ENCODE data around the gene ZNF569. TPM values are rescaled to one million over a fixed set of nuclear protein-coding genes. Genes with fewer than 3 reads are reported as not detected.
A peak's percentile ranks its signal among the peaks of the same experiment; 100 is the strongest.
"Not testable (repeated sequence)": the region's sequence is repeated elsewhere in the genome, so short reads cannot be mapped to it uniquely, and the experiment has no call there.

The ZNF569 gene
- total and polyA plus RNA-seq, 2 of the 13 experiments (the other 11 are each of a cell fraction or from before 2014, with no cell fraction given), result 1.4 to 5.7 TPM

DNA sequence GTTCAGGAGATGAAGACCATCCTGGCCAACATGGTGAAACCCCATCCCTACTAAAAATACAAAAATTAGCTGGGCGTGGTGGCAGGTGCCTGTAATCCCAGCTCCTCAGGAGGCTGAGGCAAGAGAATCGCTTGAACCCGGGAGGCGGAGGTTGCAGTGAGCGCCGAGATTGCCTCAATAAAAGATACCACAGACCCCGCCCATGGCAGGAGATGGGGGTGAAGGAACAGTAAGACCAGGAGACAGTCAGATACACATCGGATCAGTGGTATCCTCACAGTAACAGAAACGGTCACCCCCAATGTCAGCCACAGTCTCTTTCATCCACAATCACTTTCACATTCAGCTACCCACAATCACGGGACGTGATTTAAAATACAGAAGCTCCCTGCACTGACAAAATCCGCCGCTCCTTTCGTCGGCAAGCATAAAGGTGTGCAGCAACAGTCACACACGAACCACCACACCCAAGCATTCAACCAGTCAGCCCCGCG lies 96.8 kb downstream of the ZNF569 start:
- Histone ChIP-seq H3K27ac (ENCODE audit: extremely low read length, insufficient read depth, low read length) (peak overlapping the region; percentile 66), H3K4me2 (ENCODE audit: low read depth, low read length) (peak overlapping the region; percentile 72), H3K9ac (ENCODE audit: insufficient read depth, low read depth, low read length) (peak overlapping the region; percentile 75), H2AFZ (ENCODE audit: low read length) (peak overlapping the region; percentile 72), H3K9me3 (ENCODE audit: low read length) (peaks cover 41% of the 10 kb centered on the region), H3K4me3 (replicated peaks in 1 of 3; ENCODE audit: insufficient read depth in 1 of 3, low read depth in 2 of 3, low read length in 3 of 3) (peak overlapping the region; percentile 58 to 80 (median 59); a peak in 5 of 6 replicates)
- DNase-seq (ENCODE audit: low spot score); H4K20me1 ChIP-seq (ENCODE audit: insufficient read depth, low read length); CTCF ChIA-PET (ENCODE audit: low intra/inter-chr PET ratio, low total read pairs); in situ Hi-C loops (cut with HindIII; ENCODE audit: extremely low pct_ligation_motif_present, low pct_unique_long_range_greater_than_20kb); H3K27me3 ChIP-seq (ENCODE audit: control insufficient read depth in 1 of 2, insufficient read depth in 2 of 2, low read length in 2 of 2); FAIRE-seq; H3K79me2 ChIP-seq (ENCODE audit: insufficient read depth, low read length); H3K4me1 ChIP-seq (ENCODE audit: insufficient read depth, low read length); H3K36me3 ChIP-seq (replicated peaks in 1 of 2; ENCODE audit: control insufficient read depth in 1 of 2, insufficient read depth in 2 of 2, low read length in 2 of 2): not testable (repeated sequence)
- intact Hi-C loops (cut with micrococcal nuclease; ENCODE audit: unreplicated experiment), result loop anchor here (2.0 to 5.0 kb wide), 3 partner anchors 54 to 347 kb away; partner anchors contain the start of genes ZNF569, ZNF570 and ZNF607
- TF ChIP-seq, protein P1, sequence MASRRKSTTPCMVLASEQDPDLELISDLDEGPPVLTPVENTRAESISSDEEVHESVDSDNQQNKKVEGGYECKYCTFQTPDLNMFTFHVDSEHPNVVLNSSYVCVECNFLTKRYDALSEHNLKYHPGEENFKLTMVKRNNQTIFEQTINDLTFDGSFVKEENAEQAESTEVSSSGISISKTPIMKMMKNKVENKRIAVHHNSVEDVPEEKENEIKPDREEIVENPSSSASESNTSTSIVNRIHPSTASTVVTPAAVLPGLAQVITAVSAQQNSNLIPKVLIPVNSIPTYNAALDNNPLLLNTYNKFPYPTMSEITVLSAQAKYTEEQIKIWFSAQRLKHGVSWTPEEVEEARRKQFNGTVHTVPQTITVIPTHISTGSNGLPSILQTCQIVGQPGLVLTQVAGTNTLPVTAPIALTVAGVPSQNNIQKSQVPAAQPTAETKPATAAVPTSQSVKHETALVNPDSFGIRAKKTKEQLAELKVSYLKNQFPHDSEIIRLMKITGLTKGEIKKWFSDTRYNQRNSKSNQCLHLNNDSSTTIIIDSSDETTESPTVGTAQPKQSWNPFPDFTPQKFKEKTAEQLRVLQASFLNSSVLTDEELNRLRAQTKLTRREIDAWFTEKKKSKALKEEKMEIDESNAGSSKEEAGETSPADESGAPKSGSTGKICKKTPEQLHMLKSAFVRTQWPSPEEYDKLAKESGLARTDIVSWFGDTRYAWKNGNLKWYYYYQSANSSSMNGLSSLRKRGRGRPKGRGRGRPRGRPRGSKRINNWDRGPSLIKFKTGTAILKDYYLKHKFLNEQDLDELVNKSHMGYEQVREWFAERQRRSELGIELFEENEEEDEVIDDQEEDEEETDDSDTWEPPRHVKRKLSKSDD (CRISPR knock-in tag; IDR thresholded peaks at IDR 0.05; ENCODE audit: low read depth), result peak; percentile 31; the same call in 1 of the 2 replicates
- TF ChIP-seq, protein P2, sequence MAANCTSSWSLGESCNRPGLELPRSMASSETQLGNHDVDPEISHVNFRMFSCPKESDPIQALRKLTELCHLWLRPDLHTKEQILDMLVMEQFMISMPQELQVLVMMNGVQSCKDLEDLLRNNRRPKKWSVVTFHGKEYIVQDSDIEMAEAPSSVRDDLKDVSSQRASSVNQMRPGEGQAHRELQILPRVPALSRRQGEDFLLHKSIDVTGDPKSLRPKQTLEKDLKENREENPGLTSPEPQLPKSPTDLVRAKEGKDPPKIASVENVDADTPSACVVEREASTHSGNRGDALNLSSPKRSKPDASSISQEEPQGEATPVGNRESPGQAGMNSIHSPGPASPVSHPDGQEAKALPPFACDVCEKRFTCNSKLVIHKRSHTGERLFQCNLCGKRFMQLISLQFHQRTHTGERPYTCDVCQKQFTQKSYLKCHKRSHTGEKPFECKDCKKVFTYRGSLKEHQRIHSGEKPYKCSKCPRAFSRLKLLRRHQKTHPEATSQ (CRISPR knock-in tag; IDR thresholded peaks at IDR 0.05; ENCODE audit: borderline replicate concordance), result 0 out of 2 replicates have a peak, but pooled peaks have one; percentile 15
- TF ChIP-seq ZNF572 (CRISPR knock-in tag; IDR thresholded peaks at IDR 0.05) (peak; percentile 75; the same call in 1 of the 2 replicates), GFI1 (CRISPR knock-in tag; IDR thresholded peaks at IDR 0.05; ENCODE audit: borderline replicate concordance) (0 out of 2 replicates have a peak, but pooled peaks have one; percentile 57), BRD4 (CRISPR knock-in tag; IDR thresholded peaks at IDR 0.05) (0 out of 2 replicates have a peak, but pooled peaks have one; percentile 4), ZBTB42 (CRISPR knock-in tag; IDR thresholded peaks at IDR 0.05) (0 out of 2 replicates have a peak, but pooled peaks have one; percentile 42), ZNF543 (CRISPR knock-in tag; IDR thresholded peaks at IDR 0.05) (0 out of 2 replicates have a peak, but pooled peaks have one; percentile 8), TOPORS (CRISPR knock-in tag; IDR thresholded peaks at IDR 0.05) (0 out of 2 replicates have a peak, but pooled peaks have one; percentile 12), ZSCAN21 (CRISPR knock-in tag; IDR thresholded peaks at IDR 0.05; ENCODE audit: borderline replicate concordance) (0 out of 2 replicates have a peak, but pooled peaks have one; percentile 10), ZNF546 (CRISPR knock-in tag; conservative IDR thresholded peaks at IDR 0.05) (peak; percentile 93), ZNF619 (CRISPR knock-in tag; IDR thresholded peaks at IDR 0.05) (0 out of 2 replicates have a peak, but pooled peaks have one; percentile 85), ZNF605 (CRISPR knock-in tag; IDR thresholded peaks at IDR 0.05) (0 out of 2 replicates have a peak, but pooled peaks have one; percentile 22), ZNF569 (CRISPR knock-in tag; IDR thresholded peaks at IDR 0.05; ENCODE audit: borderline replicate concordance) (0 out of 2 replicates have a peak, but pooled peaks have one; percentile 51)
- TF ChIP-seq, protein P3, sequence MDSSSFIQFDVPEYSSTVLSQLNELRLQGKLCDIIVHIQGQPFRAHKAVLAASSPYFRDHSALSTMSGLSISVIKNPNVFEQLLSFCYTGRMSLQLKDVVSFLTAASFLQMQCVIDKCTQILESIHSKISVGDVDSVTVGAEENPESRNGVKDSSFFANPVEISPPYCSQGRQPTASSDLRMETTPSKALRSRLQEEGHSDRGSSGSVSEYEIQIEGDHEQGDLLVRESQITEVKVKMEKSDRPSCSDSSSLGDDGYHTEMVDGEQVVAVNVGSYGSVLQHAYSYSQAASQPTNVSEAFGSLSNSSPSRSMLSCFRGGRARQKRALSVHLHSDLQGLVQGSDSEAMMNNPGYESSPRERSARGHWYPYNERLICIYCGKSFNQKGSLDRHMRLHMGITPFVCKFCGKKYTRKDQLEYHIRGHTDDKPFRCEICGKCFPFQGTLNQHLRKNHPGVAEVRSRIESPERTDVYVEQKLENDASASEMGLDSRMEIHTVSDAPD (CRISPR knock-in tag; IDR thresholded peaks at IDR 0.05), result 0 out of 2 replicates have a peak, but pooled peaks have one; percentile 18
- POLR2A ChIA-PET, result interaction anchor here (0.5 to 1.7 kb wide), 17 partner anchors 17 to 1678 kb away, joined by 3 to 17 read pairs (median 5); partner anchors contain the start of genes SIPA1L3, ZNF260, ZNF345 and ZNF383
- BruUV-seq (replicated peaks), result TSS peak; percentile 81
- 82% methylated on average over 7 of the region's 18 CpGs for WGBS (ENCODE audit: low lambda C conversion rate)
- peak; percentile 19 for ATAC-seq

All from HepG2 (cell line).